Measurements from ENCODE around the gene LRFN2.

The LRFN2 gene

DNA sequence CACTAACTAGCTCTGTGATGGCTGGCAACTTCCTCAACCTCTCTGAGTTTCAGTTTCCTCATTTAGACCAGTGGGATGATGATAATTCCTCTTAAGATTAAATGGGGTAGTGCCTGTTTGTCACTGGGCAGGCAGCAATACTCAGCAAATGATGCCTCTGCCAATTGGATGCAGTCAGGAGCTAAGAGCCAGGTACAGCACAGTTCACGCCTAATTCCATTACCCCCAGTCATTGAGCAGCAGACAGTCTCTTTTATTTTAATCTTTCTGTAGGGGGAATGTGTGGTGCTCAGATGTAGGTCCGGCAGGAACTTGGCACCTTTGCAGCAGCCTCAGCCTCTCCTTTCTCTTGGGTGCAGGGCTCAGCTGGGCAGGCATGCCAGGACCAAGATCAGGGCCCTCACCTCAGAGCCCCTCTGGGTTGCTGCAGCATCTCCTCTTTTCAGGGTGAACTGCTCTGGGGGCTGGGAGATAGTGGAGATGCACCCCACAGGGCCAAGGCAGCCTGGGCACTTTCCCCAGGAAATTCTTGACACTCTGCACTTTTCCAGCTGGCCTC lies 243.8 kb downstream of the LRFN2 start:
- FAIRE-seq: no peak

GRCh38 chr6:40342723-40343122 lies 244.4 kb downstream of the LRFN2 start:
- no peak for FAIRE-seq

DNA sequence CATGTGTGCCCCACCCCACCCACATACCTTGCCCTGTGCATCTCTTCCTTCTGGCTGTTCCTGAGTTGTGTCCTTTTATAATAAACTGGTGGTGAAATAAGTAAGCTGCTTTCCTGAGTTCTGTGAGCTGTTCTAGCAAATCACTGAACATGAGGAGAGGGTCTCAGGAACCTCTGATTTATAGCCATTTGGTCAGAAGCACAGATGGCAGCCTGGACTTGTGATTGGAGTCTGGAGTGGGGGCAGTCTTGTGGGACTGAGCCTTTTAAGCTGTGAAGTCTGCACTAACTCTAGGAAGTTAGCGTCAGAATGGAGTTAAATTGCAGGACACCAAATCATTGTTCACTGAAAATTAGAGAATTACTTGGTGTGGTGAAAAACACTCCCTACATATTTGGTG lies 245.4 kb downstream of the LRFN2 start:
- no peak for FAIRE-seq

All from G401.6 (cell line).